Measurements from ENCODE around the gene MCOLN1. TPM values are rescaled to one million over a fixed set of nuclear protein-coding genes. Genes with fewer than 3 reads are reported as not detected.

MCOLN1 gene
- total and polyA plus RNA-seq, 2 of the 8 experiments (the other 6 are each of a cell fraction or from before 2014, with no cell fraction given), result 19.1 to 40.0 TPM

- no peak for TF ChIP-seq CHD7 (IDR thresholded peaks at IDR 0.05; ENCODE audit: insufficient replicate concordance, low read length)
- TF ChIP-seq ZNF274 (IDR thresholded peaks at IDR 0.05; ENCODE audit: borderline replicate concordance, extremely low read depth, low read length), result no peak
These were observed 45.5 kb upstream of the MCOLN1 start (continued) for GRCh38 chr19:7476777-7477494.
